Neuronal stem cell (in vitro differentiated cells): ENCODE data around the gene PCP4.
A peak's percentile ranks its signal among the peaks of the same experiment; 100 is the strongest.

ENCODE experiments used
- DNase-seq: peaks from one replicate; pipeline ENCODE4 v3.0.0-alpha.2; 2013; ENCODE audit warnings: low spot score
- H2AFZ ChIP-seq: one replicate; pipeline ENCODE4 v1.6.1; 2013; ENCODE audit warnings: mild to moderate bottlenecking, low read length, inconsistent platforms
- H2AK5ac ChIP-seq: 2 replicates; pipeline ENCODE4 v1.6.1; 2013; ENCODE audit warnings: low read depth, mild to moderate bottlenecking, inconsistent platforms, low read length, moderate library complexity, mixed read lengths
- H2BK120ac ChIP-seq: 2 replicates; pipeline ENCODE4 v1.6.1; 2013; ENCODE audit warnings: low read depth, mild to moderate bottlenecking, inconsistent platforms, low read length, moderate library complexity, mixed read lengths
- H2BK12ac ChIP-seq: one replicate; pipeline ENCODE4 v1.6.1; 2013; ENCODE audit warnings: low read length, inconsistent platforms
- H2BK15ac ChIP-seq: 2 replicates; pipeline ENCODE4 v1.6.1; 2013; ENCODE audit warnings: mild to moderate bottlenecking, low read length, inconsistent platforms, mixed read lengths
- H2BK5ac ChIP-seq: one replicate; pipeline ENCODE4 v1.6.1; 2013; ENCODE audit warnings: inconsistent platforms, mild to moderate bottlenecking, low read length, moderate library complexity
- H3K14ac ChIP-seq: one replicate; pipeline ENCODE4 v1.6.1; 2013; ENCODE audit warnings: low read length, inconsistent platforms
- H3K18ac ChIP-seq: 2 replicates; pipeline ENCODE4 v1.6.1; 2013; ENCODE audit warnings: low read length, inconsistent platforms
- H3K23ac ChIP-seq: 2 replicates; pipeline ENCODE4 v1.6.1; 2013; ENCODE audit warnings: low read depth, mild to moderate bottlenecking, mixed read lengths, low read length, inconsistent platforms; ENCODE audit not compliant: poor library complexity
- H3K27ac ChIP-seq: replicated peaks from 3 replicates; pipeline ENCODE4 v1.5.1; 2013; ENCODE audit warnings: low read length, inconsistent platforms
- H3K27me3 ChIP-seq, 3 experiments: 2 replicates each; pipeline ENCODE4 v1.6.1; 2013; ENCODE audit warnings: low read length in 3 of 3, mild to moderate bottlenecking in 2 of 3, inconsistent platforms in 1 of 3, low read depth in 1 of 3, mixed read lengths in 1 of 3, moderate library complexity in 1 of 3; ENCODE audit not compliant: control insufficient read depth in 3 of 3, insufficient read depth in 3 of 3
- H3K36me3 ChIP-seq, 2 donors: replicated peaks in 1 of 2; 2 replicates each; pipeline ENCODE4 v1.6.1; 2013; ENCODE audit warnings: low read length in 2 of 2; ENCODE audit not compliant: control insufficient read depth in 2 of 2, insufficient read depth in 2 of 2
- H3K4ac ChIP-seq: 2 replicates; pipeline ENCODE4 v1.6.1; 2013; ENCODE audit warnings: inconsistent platforms, mild to moderate bottlenecking, low read length, moderate library complexity
- H3K4me1 ChIP-seq, 2 donors: 1 replicate in 1 of 2; 2 replicates in 1 of 2; pipeline ENCODE4 v1.6.1; 2013; ENCODE audit warnings: low read length in 2 of 2, low read depth in 1 of 2; ENCODE audit not compliant: control insufficient read depth in 2 of 2, insufficient read depth in 1 of 2
- H3K4me2 ChIP-seq: one replicate; pipeline ENCODE4 v1.6.1; 2013; ENCODE audit warnings: mild to moderate bottlenecking, low read length, inconsistent platforms; ENCODE audit not compliant: insufficient read depth, poor library complexity, severe bottlenecking
- H3K4me3 ChIP-seq, 2 donors: 2 replicates each; pipeline ENCODE4 v1.5.1; 2013; ENCODE audit warnings: low read length in 2 of 2, mild to moderate bottlenecking in 2 of 2, inconsistent platforms in 1 of 2, moderate library complexity in 1 of 2
- H3K79me1 ChIP-seq: one replicate; pipeline ENCODE4 v1.6.1; 2013; ENCODE audit warnings: low read depth, mild to moderate bottlenecking, inconsistent platforms, low read length, moderate library complexity
- H3K9ac ChIP-seq: one replicate; pipeline ENCODE4 v1.6.1; 2013; ENCODE audit warnings: mild to moderate bottlenecking, low read depth, low read length, inconsistent platforms; ENCODE audit not compliant: poor library complexity
- H3K9me3 ChIP-seq, 2 donors: replicated peaks in 1 of 2; 2 replicates each; pipeline versions ENCODE3 to v1.6.1; 2013; ENCODE audit warnings: low read length in 2 of 2, mild to moderate bottlenecking in 2 of 2, inconsistent platforms in 1 of 2, low read depth in 1 of 2, mixed read lengths in 1 of 2, moderate library complexity in 1 of 2; ENCODE audit not compliant: control insufficient read depth in 2 of 2, insufficient read depth in 1 of 2
- H4K8ac ChIP-seq: one replicate; pipeline ENCODE4 v1.6.1; 2013; ENCODE audit warnings: low read depth, mild to moderate bottlenecking, inconsistent platforms, low read length, moderate library complexity
- H4K91ac ChIP-seq: one replicate; pipeline ENCODE4 v1.6.1; 2013; ENCODE audit warnings: low read length, low read depth, mild to moderate bottlenecking, inconsistent platforms; ENCODE audit not compliant: poor library complexity
- WGBS, 2 donors: extraction: QIAGEN DNeasy Blood & Tissue Kit; methylation state at CpG; one replicate each; pipeline ENCODE4 v1.1.7; 2013; ENCODE audit warnings: missing lambda C conversion rate in 2 of 2, mixed read lengths in 1 of 2; ENCODE audit not compliant: insufficient read length in 2 of 2, insufficient replicate concordance in 1 of 2; ENCODE audit errors: extremely low coverage in 2 of 2; 5-methylcytosine and 5-hydroxymethylcytosine counted together

PCP4 gene

DNA sequence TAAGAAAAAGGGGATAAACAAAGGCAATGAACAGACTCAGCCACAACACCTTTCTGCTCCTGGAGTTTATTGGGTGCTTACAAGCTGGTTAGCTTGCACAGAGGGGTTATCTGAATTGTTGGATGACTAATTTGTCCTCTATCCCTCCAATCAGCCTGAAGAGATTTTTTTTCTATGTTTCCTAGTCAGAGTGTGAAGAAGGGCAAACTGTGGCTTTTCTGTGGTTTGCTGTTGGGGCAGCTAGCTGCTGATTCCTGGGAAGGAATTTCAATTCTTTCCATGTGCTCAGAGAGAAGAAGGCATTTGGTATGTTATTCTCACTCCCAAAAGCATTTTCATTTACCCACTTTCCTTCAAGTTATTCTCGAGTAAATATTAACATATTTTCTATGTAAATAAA, 48.6 kb downstream of the PCP4 start:
- Histone ChIP-seq H3K14ac (no peak overlapping the region), H3K27me3 (peaks cover 0 to 2% (median 1%) of the 10 kb centered on the region in 3 experiments), H3K79me1 (no peaks in the 10 kb centered on the region), H2BK5ac (no peak overlapping the region), H4K8ac (no peak overlapping the region), H2BK12ac (no peak overlapping the region), H4K91ac (no peak overlapping the region), H3K23ac (no peak overlapping the region), H3K9ac (no peak overlapping the region), H2AK5ac (no peak overlapping the region), H2BK120ac (no peak overlapping the region), H3K27ac (no peak overlapping the region), H3K9me3 (peaks cover 0 to 7% of the 10 kb centered on the region in 2 donors), H2AFZ (no peak overlapping the region), H3K18ac (no peak overlapping the region), H3K4me1 (peaks cover 0 to 12% of the 10 kb centered on the region in 2 donors), H3K36me3 (no peaks in the 10 kb centered on the region), H3K4me3 (no peak overlapping the region), H3K4ac (no peak overlapping the region), H2BK15ac (no peak overlapping the region), H3K4me2 (no peak overlapping the region)
- DNase-seq, result no peak
- WGBS, 2 donors, result no CpG with 5 or more reads among the region's 1 CpG

DNA sequence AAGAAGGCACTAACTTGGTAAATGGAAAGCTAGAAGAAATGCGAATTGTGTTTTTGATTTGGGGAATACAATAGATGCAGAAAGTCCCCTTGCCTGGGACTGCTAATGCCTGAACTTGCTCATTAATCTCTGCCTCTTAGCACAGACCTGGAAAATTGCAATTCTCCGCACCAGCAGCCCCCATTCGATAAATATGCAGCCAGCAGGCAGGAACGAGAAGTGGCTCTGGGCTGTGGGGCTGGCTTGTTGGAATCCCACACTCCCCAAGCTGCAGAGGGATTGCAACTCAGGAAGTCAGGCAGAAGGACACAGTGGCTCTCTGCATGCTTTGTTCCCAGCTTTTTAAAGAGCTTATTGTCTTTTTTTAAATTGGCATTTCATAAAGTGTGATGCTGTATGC, 51.3 kb downstream of the PCP4 start:
- Histone ChIP-seq H3K4me2 (no peak overlapping the region), H3K23ac (no peak overlapping the region), H2BK12ac (no peak overlapping the region), H4K91ac (no peak overlapping the region), H3K4me1 (peaks cover 0 to 5% of the 10 kb centered on the region in 2 donors), H2AFZ (no peak overlapping the region), H2BK120ac (no peak overlapping the region), H3K79me1 (no peaks in the 10 kb centered on the region), H3K9me3 (peaks cover 0 to 7% of the 10 kb centered on the region in 2 donors), H3K4me3 (no peak overlapping the region), H3K18ac (no peak overlapping the region), H3K4ac (no peak overlapping the region), H3K14ac (no peak overlapping the region), H3K36me3 (no peaks in the 10 kb centered on the region), H3K27me3 (peaks cover 0 to 2% (median 1%) of the 10 kb centered on the region in 3 experiments), H3K9ac (no peak overlapping the region), H3K27ac (no peak overlapping the region), H2BK15ac (no peak overlapping the region), H2AK5ac (no peak overlapping the region), H4K8ac (no peak overlapping the region), H2BK5ac (no peak overlapping the region)
- DNase-seq, result no peak
- no CpG with 5 or more reads among the region's 4 CpGs for WGBS, 2 donors

DNA sequence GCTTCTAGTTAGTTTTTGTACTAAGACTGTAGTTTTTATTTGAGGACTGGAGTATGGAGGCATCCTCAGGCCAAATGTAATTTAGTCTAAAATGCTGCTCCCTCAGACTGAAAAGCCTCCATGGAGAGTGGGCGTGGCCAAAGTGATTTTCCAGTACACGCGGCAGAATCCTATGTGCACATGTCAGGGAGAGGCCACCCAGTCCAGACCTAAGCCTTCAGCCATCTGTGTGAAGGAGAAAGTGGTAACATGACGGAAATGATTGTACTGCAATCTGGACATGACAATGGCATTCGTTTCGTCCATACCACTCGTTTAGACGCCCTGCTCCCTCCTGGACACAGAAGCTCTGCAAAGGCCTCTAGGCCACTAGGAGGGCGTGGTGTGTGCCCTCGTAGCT, 56.2 kb downstream of the PCP4 start:
- Histone ChIP-seq H3K36me3 (no peaks in the 10 kb centered on the region), H3K18ac (peak overlapping the region; percentile 55), H2BK15ac (no peak overlapping the region), H3K79me1 (no peaks in the 10 kb centered on the region), H3K23ac (no peak overlapping the region), H2BK12ac (no peak overlapping the region), H3K4me3 (no peak overlapping the region), H4K8ac (no peak overlapping the region), H3K9ac (no peak overlapping the region), H3K27me3 (peaks cover 0 to 1% (median 0%) of the 10 kb centered on the region in 3 experiments), H3K4me2 (no peak overlapping the region), H3K4me1 (peaks cover 0 to 5% of the 10 kb centered on the region in 2 donors), H2AFZ (no peak overlapping the region), H3K27ac (no peak overlapping the region), H3K9me3 (peaks cover 0 to 2% of the 10 kb centered on the region in 2 donors), H2AK5ac (no peak overlapping the region), H2BK120ac (no peak overlapping the region), H4K91ac (no peak overlapping the region), H2BK5ac (no peak overlapping the region), H3K4ac (no peak overlapping the region), H3K14ac (no peak overlapping the region)
- no CpG with 5 or more reads among the region's 10 CpGs for WGBS, 2 donors
- DNase-seq, result no peak

DNA sequence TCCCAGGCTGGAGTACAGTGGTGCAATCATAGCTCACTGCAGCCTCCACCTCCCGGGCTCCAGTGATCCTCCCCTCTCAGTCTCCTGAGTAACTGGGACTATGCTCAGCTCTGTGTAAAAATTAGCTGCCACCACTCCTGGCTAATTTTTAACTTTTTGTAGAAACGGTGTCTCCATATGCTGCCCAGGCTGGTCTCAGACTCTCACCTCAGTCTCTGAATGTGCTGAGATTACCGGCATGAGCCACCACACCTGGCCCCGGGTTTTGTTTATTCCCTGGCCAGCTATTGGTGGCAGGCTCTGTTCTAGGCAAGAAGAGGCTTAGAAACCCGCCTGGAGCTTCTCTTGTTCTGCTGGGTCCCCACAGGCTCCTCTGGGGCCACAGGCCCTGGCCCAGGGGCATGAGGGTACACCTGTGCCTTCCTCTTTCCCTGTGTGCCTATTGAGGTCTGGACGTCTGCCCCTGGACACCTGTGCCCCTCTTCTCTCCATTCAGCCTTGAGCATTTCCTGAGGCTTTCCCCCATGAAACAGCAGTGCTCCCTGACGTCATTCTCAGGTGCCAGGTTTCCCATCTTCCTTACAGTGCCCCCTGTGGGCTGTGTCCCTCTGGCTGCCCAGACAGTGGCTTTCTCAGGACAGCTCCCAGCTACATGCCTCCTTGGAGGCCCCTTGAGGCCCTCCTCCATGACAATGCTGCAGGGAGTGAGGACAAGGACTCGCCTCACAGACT, 57.5 kb downstream of the PCP4 start:
- Histone ChIP-seq H2AFZ (no peak overlapping the region), H3K9me3 (peaks cover 0 to 2% of the 10 kb centered on the region in 2 donors), H3K4me3 (no peak overlapping the region), H3K27me3 (peaks cover 0 to 1% (median 0%) of the 10 kb centered on the region in 3 experiments), H3K9ac (no peak overlapping the region), H2BK15ac (no peak overlapping the region), H3K27ac (no peak overlapping the region), H2BK12ac (no peak overlapping the region), H4K8ac (no peak overlapping the region), H2BK120ac (no peak overlapping the region), H3K23ac (no peak overlapping the region), H3K4ac (no peak overlapping the region), H3K4me2 (no peak overlapping the region), H2BK5ac (no peak overlapping the region), H3K4me1 (peaks cover 0 to 3% of the 10 kb centered on the region in 2 donors), H3K18ac (peak overlapping the region; percentile 11), H3K14ac (no peak overlapping the region), H3K36me3 (no peaks in the 10 kb centered on the region), H3K79me1 (no peaks in the 10 kb centered on the region), H4K91ac (no peak overlapping the region), H2AK5ac (no peak overlapping the region)
- no peak for DNase-seq
- WGBS, 2 donors, result no CpG with 5 or more reads among the region's 8 CpGs
